Esophagus squamous epithelium (tissue), 5 donors: ENCODE data around the gene DIABLO. TPM values are rescaled to one million over a fixed set of nuclear protein-coding genes. Genes with fewer than 3 reads are reported as not detected.
"Not testable (repeated sequence)": the region's sequence is repeated elsewhere in the genome, so short reads cannot be mapped to it uniquely, and the experiment has no call there.

ENCODE experiments used
- DNase-seq: peaks from one replicate; lab custom pipeline; 2025; lab: John Stamatoyannopoulos, UW
- H3K27ac ChIP-seq, 4 donors: fragments of 200-600 bp; sonication (generic); one replicate each; pipeline ENCODE4 v1.5.1; 2016 to 2019; ENCODE audit warnings: mild to moderate bottlenecking in 1 of 4
- H3K27me3 ChIP-seq, 4 donors: fragments of 200-600 bp; sonication (generic); 1 replicate in 3 of 4; 2 replicates in 1 of 4; pipeline versions ENCODE4 v1.5.1 to v1.6.0; 2017 to 2021; ENCODE audit warnings: antibody characterized with exemption in 1 of 4
- H3K36me3 ChIP-seq, 3 donors: fragments of 200-600 bp; sonication (generic); one replicate each; pipeline ENCODE4 v1.5.1; 2016 to 2019
- H3K4me1 ChIP-seq, 3 donors: fragments of 200-600 bp; sonication (generic); one replicate each; pipeline ENCODE4 v1.5.1; 2017 to 2019
- H3K4me3 ChIP-seq, 4 donors: fragments of 200-600 bp; sonication (generic); 1 replicate in 3 of 4; 2 replicates in 1 of 4; pipeline ENCODE4 v1.5.1; 2016 to 2019; ENCODE audit warnings: mild to moderate bottlenecking in 2 of 4, moderate library complexity in 1 of 4
- H3K9me3 ChIP-seq, 3 donors: fragments of 200-600 bp; sonication (generic); one replicate each; pipeline ENCODE4 v1.5.1; 2016 to 2019
- POLR2A ChIP-seq, 4 donors: fragments of 450-650 bp; IDR thresholded peaks; one replicate each; pipeline ENCODE4 v1.6.1; 2017; ENCODE audit warnings: antibody characterized with exemption in 4 of 4, mild to moderate bottlenecking in 4 of 4, moderate library complexity in 3 of 4
- WGBS, 2 donors: methylation state at CpG; one replicate each; pipeline ENCODE4 v1.1.5; 2018; 5-methylcytosine and 5-hydroxymethylcytosine counted together
- intact Hi-C: fragments of 100-400 bp; cut with DNase I; formaldehyde crosslinking; loops from one replicate; pipeline ENCODE4 v1.15.0; 2022
- total RNA-seq, 4 donors: library from RNA; depleted of rRNA; stranded (reverse); fragments of >200 nt; gene quantifications; one replicate each; pipeline ENCODE4 v1.1.0, GENCODE V29; 2016
- TF ChIP-seq, protein P1 (sequence below), 6 experiments: fragments of 450-650 bp in 4 of 6; fragments of 200-600 bp in 2 of 6; sonication (generic) in 2 of 6; IDR thresholded peaks; one replicate each; pipeline ENCODE4 v1.5.1; 2016 to 2019; ENCODE audit warnings: antibody characterized with exemption in 6 of 6, mild to moderate bottlenecking in 4 of 6, moderate library complexity in 4 of 6
- donor health status: DM: yes; HTN: yes; CAD: no.

Gene DIABLO
- total RNA-seq, 4 donors from 2014 or later, result 21.6 to 50.0 (median 41.3) TPM

DNA sequence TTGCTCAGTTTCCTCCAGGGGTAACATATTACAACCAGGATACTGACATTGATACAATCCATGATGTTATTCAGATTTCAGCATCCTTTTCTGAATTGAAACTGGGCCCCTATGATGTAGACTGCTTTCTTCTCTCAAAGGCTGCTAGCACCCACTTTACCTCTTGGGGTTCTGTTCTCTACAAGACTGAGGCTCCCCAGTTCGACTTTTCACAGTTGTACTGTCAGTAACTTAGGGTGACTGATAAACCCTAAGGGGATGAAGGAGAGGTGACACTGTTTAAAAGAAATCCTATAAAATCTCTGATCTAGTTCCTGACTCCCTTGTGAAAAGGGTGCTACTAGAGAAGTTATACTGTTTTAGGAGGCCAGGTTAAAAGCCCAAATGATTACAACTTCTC, 39.6 kb upstream of the DIABLO start:
- 18 to 20% methylated on average over 1 of the region's 1 CpG for WGBS, 2 donors

DNA sequence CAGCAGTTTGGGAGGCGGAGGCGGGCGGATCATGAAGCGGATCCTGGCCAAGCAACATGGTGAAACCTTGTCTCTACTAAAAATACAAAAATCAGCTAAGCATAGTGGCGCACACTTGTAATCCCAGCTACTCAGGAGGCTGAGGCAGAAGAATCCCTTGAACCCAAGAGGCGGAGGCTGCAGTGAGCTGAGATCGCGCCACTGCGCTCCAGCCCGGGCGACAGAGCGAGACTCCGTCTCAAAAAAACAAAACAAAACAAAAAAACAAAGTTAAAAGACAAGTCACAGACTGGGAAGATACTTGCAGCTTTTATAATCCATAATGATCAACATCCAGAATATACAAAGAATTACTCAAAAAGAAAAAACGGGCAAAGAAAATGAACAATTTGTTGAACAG, 34.9 kb upstream of the DIABLO start:
- H3K9me3 ChIP-seq, H3K27ac ChIP-seq, H3K4me3 ChIP-seq, intact Hi-C loops, H3K27me3 ChIP-seq, DNase-seq: not testable (repeated sequence)
- 86 to 88% methylated on average over 14 of the region's 14 CpGs for WGBS, 2 donors
- Histone ChIP-seq H3K4me1 (peaks cover 0 to 18% (median 6%) of the 10 kb centered on the region in 3 donors), H3K36me3 (peaks cover 13 to 82% (median 30%) of the 10 kb centered on the region in 3 donors)

More for the DNA sequence above, 39.6 kb upstream of the DIABLO start:
- H3K4me1 ChIP-seq, result peaks cover 0 to 31% (median 12%) of the 10 kb centered on the region in 3 donors
- no peaks in the 10 kb centered on the region for H3K9me3 ChIP-seq
- peak overlapping the region; percentile 79 to 97 (median 80) for H3K4me3 ChIP-seq
- peaks cover 5 to 43% (median 14%) of the 10 kb centered on the region in 3 donors for H3K36me3 ChIP-seq
- TF ChIP-seq, protein P1, sequence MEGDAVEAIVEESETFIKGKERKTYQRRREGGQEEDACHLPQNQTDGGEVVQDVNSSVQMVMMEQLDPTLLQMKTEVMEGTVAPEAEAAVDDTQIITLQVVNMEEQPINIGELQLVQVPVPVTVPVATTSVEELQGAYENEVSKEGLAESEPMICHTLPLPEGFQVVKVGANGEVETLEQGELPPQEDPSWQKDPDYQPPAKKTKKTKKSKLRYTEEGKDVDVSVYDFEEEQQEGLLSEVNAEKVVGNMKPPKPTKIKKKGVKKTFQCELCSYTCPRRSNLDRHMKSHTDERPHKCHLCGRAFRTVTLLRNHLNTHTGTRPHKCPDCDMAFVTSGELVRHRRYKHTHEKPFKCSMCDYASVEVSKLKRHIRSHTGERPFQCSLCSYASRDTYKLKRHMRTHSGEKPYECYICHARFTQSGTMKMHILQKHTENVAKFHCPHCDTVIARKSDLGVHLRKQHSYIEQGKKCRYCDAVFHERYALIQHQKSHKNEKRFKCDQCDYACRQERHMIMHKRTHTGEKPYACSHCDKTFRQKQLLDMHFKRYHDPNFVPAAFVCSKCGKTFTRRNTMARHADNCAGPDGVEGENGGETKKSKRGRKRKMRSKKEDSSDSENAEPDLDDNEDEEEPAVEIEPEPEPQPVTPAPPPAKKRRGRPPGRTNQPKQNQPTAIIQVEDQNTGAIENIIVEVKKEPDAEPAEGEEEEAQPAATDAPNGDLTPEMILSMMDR (IDR thresholded peaks at IDR 0.05), result no peak
- TF ChIP-seq POLR2A (IDR thresholded peaks at IDR 0.05), result no peak
- DNase-seq, result no peak
- intact Hi-C loops, result no loop called here
- H3K27ac ChIP-seq, result peak overlapping the region; percentile 87 to 96 (median 93)
- no peaks in the 10 kb centered on the region for H3K27me3 ChIP-seq

DNA sequence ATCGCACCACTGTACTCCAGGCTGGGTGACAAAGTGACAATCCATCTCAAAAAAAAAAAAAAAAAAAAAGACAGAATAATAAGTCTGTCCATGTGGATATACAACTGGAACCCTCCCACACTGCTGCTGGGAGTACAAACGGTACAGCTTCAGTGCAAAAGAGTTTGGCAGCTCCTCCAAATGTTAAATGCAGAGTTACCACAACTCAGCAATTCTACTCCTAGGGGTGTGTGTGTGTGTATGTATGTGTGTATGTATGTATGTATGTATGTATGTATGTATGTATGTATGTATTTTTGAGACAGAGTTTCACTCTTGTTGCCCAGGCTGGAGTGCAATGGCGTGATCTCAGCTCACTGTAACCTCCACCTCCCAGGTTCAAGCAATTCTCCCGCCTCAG, 33.1 kb upstream of the DIABLO start:
- H3K27me3 ChIP-seq, intact Hi-C loops, DNase-seq, H3K4me1 ChIP-seq, H3K9me3 ChIP-seq, H3K4me3 ChIP-seq, H3K27ac ChIP-seq: not testable (repeated sequence)
- H3K36me3 ChIP-seq, result peaks cover 13 to 97% (median 30%) of the 10 kb centered on the region in 3 donors
- 87 to 93% methylated on average over 3 to 4 of the region's 4 CpGs for WGBS, 2 donors

DNA sequence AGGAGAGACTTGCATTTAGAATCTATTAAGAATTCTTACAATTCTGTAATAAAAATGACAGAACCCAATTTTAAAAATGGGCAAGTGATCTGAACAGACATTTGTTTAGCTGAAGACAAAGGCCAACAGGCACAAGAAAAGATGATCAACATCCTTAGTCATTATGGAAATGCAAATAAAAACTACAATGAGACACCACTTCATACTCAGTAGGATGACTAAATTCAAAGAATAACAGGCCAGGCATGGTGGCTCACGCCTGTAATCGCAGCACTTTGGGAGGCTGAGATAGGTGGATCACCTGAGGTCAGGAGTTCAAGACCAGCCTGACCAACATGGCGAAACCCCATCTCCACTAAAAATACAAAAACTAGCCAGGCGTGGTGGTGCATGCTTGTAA, 32.6 kb upstream of the DIABLO start:
- DNase-seq, H3K27me3 ChIP-seq, intact Hi-C loops, H3K4me3 ChIP-seq, H3K4me1 ChIP-seq, H3K27ac ChIP-seq, H3K9me3 ChIP-seq: not testable (repeated sequence)
- WGBS, 2 donors, result 90% methylated on average over 4 of the region's 4 CpGs
- H3K36me3 ChIP-seq, result peaks cover 13 to 97% (median 30%) of the 10 kb centered on the region in 3 donors

DNA sequence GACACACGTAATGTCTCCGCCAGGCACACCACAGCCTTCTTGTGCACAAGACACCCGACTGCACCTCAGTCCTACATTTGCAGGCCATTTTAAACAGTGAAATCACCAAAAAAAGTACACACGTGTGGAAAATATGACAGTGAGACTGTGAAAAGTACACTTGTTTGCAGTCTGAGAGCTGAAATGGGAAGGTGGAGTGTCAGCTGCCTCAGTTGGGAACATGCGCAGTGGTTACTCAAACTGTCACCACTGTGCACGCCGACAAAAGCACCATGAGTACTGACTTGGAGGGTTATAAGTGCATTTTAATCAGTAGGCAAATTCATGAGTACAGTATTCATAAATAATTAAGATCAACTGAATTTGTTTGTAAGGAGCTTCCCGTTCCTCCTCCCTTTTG, 24.7 kb upstream of the DIABLO start:
- TF ChIP-seq POLR2A (IDR thresholded peaks at IDR 0.05), result no peak
- TF ChIP-seq, protein P1 (IDR thresholded peaks at IDR 0.05), result no peak
- peaks cover 0 to 79% (median 10%) of the 10 kb centered on the region in 3 donors for H3K36me3 ChIP-seq
- intact Hi-C loops, result no loop called here
- H3K27ac ChIP-seq, result no peak overlapping the region
- 91% methylated on average over 8 of the region's 8 CpGs for WGBS, 2 donors
- no peaks in the 10 kb centered on the region for H3K9me3 ChIP-seq
- no peak for DNase-seq
- H3K27me3 ChIP-seq, result no peaks in the 10 kb centered on the region
- H3K4me3 ChIP-seq, result no peak overlapping the region
- H3K4me1 ChIP-seq, result no peaks in the 10 kb centered on the region

DNA sequence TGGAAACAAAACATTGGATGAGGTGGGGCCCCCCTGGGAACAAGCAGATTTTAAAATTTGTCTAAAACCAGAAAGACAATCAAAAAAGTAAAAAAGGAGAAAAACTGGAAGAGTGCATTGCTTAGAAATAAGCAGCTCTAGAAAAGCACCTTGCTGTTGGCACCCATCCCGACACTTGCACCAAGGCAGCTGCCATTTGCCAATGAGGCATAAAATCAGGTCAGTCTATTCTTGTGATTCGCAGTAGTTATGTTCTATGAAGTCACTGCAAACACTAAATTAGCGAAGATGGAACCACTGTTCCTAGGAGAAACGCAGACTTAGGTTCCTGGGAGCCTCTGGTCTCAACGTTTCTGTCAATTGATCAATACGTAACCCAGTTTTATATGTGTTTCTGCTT, 24.2 kb upstream of the DIABLO start:
- Histone ChIP-seq H3K4me3 (no peak overlapping the region), H3K9me3 (no peaks in the 10 kb centered on the region), H3K4me1 (no peaks in the 10 kb centered on the region), H3K27me3 (no peaks in the 10 kb centered on the region), H3K27ac (no peak overlapping the region), H3K36me3 (peaks cover 0 to 76% (median 10%) of the 10 kb centered on the region in 3 donors)
- intact Hi-C loops, result no loop called here
- no peak for DNase-seq
- TF ChIP-seq, protein P1 (IDR thresholded peaks at IDR 0.05), result no peak
- no peak for TF ChIP-seq POLR2A (IDR thresholded peaks at IDR 0.05)
- WGBS, 2 donors, result 93% methylated on average over 6 of the region's 6 CpGs

DNA sequence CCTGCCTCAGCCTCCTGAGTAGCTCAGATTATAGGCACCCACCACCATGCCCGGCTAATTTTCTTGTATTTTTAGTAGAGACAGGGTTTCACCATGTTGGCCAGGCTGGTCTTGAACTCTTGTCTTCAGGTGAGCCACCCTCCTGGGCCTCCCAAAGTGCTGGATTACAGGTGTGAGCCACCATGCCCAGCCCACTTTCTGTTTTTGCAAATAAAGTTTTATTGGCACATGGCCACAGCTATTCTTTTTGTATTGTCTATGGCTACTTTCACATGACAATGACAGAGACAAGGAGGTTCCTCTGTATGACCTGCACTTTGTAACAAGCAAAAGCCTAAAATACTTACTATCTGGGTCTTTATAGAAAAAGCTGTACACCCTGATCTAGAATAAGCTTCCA, 19.7 kb upstream of the DIABLO start:
- Histone ChIP-seq H3K27me3 (no peaks in the 10 kb centered on the region), H3K4me3 (no peak overlapping the region), H3K4me1 (no peaks in the 10 kb centered on the region), H3K9me3 (no peaks in the 10 kb centered on the region), H3K27ac (no peak overlapping the region), H3K36me3 (peaks cover 0 to 80% (median 23%) of the 10 kb centered on the region in 3 donors)
- intact Hi-C loops, result no loop called here
- 100% methylated on average over 1 of the region's 1 CpG for WGBS, 2 donors
- DNase-seq, result no peak
- TF ChIP-seq POLR2A (IDR thresholded peaks at IDR 0.05), result no peak
- TF ChIP-seq, protein P1 (IDR thresholded peaks at IDR 0.05), result no peak
